K562 (cell line): ENCODE data around the gene FRG2C. TPM values are rescaled to one million over a fixed set of nuclear protein-coding genes. Genes with fewer than 3 reads are reported as not detected.
"Not testable (repeated sequence)": the region's sequence is repeated elsewhere in the genome, so short reads cannot be mapped to it uniquely, and the experiment has no call there.

Experiments
- ATAC-seq: fragments of 200-7000 bp; cut with Tn5 transposase; 3 replicates; pipeline ENCODE4 v1.9.1; 2020; ENCODE audit warnings: moderate library complexity
- BruUV-seq: library from RNA; stranded (reverse); fragments of 400-500 nt; replicated peaks from 2 replicates; lab custom pipeline; 2021; lab: Mats Ljungman, UMichigan
- CTCF ChIA-PET: fragments of 300-600 bp; formaldehyde crosslinking; extraction: SDS; loops from one replicate; lab custom pipeline; 2021; ENCODE audit warnings: low intra/inter-chr PET ratio; lab: Yijun Ruan, JAX
- POLR2A ChIA-PET: fragments of 300-600, 350-650 bp; sonication (Branson Sonifier 250); formaldehyde crosslinking; extraction: SDS; loops from one replicate; lab custom pipeline; 2021; ENCODE audit warnings: antibody characterized with exemption, inconsistent platforms; lab: Yijun Ruan, JAX
- DNase-seq, 4 experiments: peaks; one replicate each; pipeline versions ENCODE4 v3.0.0 to v3.0.0-alpha.2; 2011 to 2018; ENCODE audit warnings: low spot score in 3 of 4, mixed read lengths in 3 of 4; ENCODE audit errors: extremely low read depth in 1 of 4
- FAIRE-seq: peaks from 2 replicates; lab custom pipeline; 2011; peaks lifted over from hg19 to GRCh38; lab: Jason Lieb, UNC
- H2AFZ ChIP-seq: 2 replicates; pipeline ENCODE4 v1.6.0; 2011; ENCODE audit warnings: low read depth, low read length, control low read depth, inconsistent platforms
- H3K27ac ChIP-seq: fragments of 200-600 bp; 3 replicates; pipeline ENCODE4 v1.8.0; 2011; ENCODE audit warnings: low read depth, mild to moderate bottlenecking, control low read depth, inconsistent platforms, low read length, moderate library complexity, mixed read lengths; ENCODE audit errors: extremely low read depth
- H3K27me3 ChIP-seq, 2 experiments: fragments of 300-600 bp in 1 of 2; 2 replicates in 1 of 2; 3 replicates in 1 of 2; pipeline versions ENCODE4 v1.6.0 to v1.8.0; 2011; ENCODE audit warnings: inconsistent platforms in 2 of 2, low read length in 2 of 2, mild to moderate bottlenecking in 1 of 2, mixed read lengths in 1 of 2, moderate library complexity in 1 of 2; ENCODE audit not compliant: control insufficient read depth in 2 of 2, insufficient read depth in 2 of 2
- H3K36me3 ChIP-seq: fragments of 300-600 bp; 3 replicates; pipeline ENCODE4 v1.8.0; 2011; ENCODE audit warnings: mild to moderate bottlenecking, low read length, inconsistent platforms; ENCODE audit not compliant: control insufficient read depth, insufficient read depth
- H3K4me1 ChIP-seq, 2 experiments: fragments of 200-600 bp in 1 of 2; replicated peaks in 1 of 2; 2 replicates in 1 of 2; 3 replicates in 1 of 2; pipeline versions ENCODE4 v1.5.1 to v1.8.0; 2011; ENCODE audit warnings: inconsistent platforms in 2 of 2, low read length in 2 of 2, mild to moderate bottlenecking in 1 of 2, mixed read lengths in 1 of 2, moderate library complexity in 1 of 2; ENCODE audit not compliant: control insufficient read depth in 2 of 2, insufficient read depth in 2 of 2
- H3K4me2 ChIP-seq: 2 replicates; pipeline ENCODE4 v1.6.1; 2011; ENCODE audit warnings: low read length, control low read depth, inconsistent platforms, mixed read lengths; ENCODE audit not compliant: insufficient read depth
- H3K4me3 ChIP-seq: fragments of 200-600 bp; sonication (generic), shearing (Covaris generic); 2 replicates; pipeline ENCODE4 v1.5.1; 2016; ENCODE audit warnings: control low read depth, inconsistent platforms
- H3K79me2 ChIP-seq: fragments of 200-600 bp; 3 replicates; pipeline ENCODE4 v1.8.0; 2011; ENCODE audit warnings: low read length, inconsistent platforms; ENCODE audit not compliant: control insufficient read depth, insufficient read depth
- H3K9ac ChIP-seq, 2 experiments: 2 replicates each; pipeline versions ENCODE4 v1.6.0 to v1.6.1; 2011; ENCODE audit warnings: low read depth in 2 of 2, low read length in 2 of 2, control low read depth in 1 of 2, inconsistent platforms in 1 of 2, mild to moderate bottlenecking in 1 of 2, mixed read lengths in 1 of 2; ENCODE audit not compliant: insufficient read depth in 1 of 2
- H3K9me1 ChIP-seq: one replicate; pipeline ENCODE4 v1.6.0; 2011; ENCODE audit warnings: inconsistent platforms, mild to moderate bottlenecking, low read length, moderate library complexity; ENCODE audit not compliant: control insufficient read depth, insufficient read depth
- H3K9me3 ChIP-seq: replicated peaks from 2 replicates; pipeline ENCODE4 v1.5.1; 2011; ENCODE audit warnings: low read depth, low read length, inconsistent platforms; ENCODE audit not compliant: control insufficient read depth, insufficient read depth
- H4K20me1 ChIP-seq: replicated peaks from 2 replicates; pipeline ENCODE4 v1.6.1; 2011; ENCODE audit warnings: low read length, inconsistent platforms, mixed read lengths; ENCODE audit not compliant: control insufficient read depth, insufficient read depth
- ILF3 ChIP-seq: fragments of 450-650 bp; IDR thresholded peaks from 2 replicates; pipeline ENCODE4 v1.6.1; 2018; ENCODE audit warnings: antibody characterized with exemption, mild to moderate bottlenecking, moderate library complexity, borderline replicate concordance
- MAFF ChIP-seq: IDR thresholded peaks from 2 replicates; pipeline ENCODE4 v1.6.1; 2012; ENCODE audit warnings: low read length, improper control_type of control experiment
- MCM5 ChIP-seq: fragments of 450-650 bp; IDR thresholded peaks from 2 replicates; pipeline ENCODE4 v1.6.1; 2016; ENCODE audit warnings: low read depth
- MYBL2 ChIP-seq, 2 experiments: fragments of 450-650 bp in 1 of 2; sonication (generic) in 1 of 2; formaldehyde crosslinking in 1 of 2; IDR thresholded peaks; 2 replicates each; pipeline versions ENCODE4 v1.6.1 to v1.8.1; 2017 to 2022; ENCODE audit warnings: borderline replicate concordance in 1 of 2, inconsistent platforms in 1 of 2, low read depth in 1 of 2, mild to moderate bottlenecking in 1 of 2, missing genetic modification reagents in 1 of 2, moderate library complexity in 1 of 2
- POLR2A ChIP-seq: fragments of 450-650 bp; conservative IDR thresholded peaks from 2 replicates; pipeline ENCODE4 v1.6.1; 2016
- SIN3A ChIP-seq, 2 experiments: fragments of 150-350 bp in 1 of 2; IDR thresholded peaks; 2 replicates each; pipeline ENCODE4 v1.6.1; 2011 to 2016; ENCODE audit warnings: borderline replicate concordance in 2 of 2, low read depth in 2 of 2, low read length in 2 of 2, mild to moderate bottlenecking in 2 of 2, moderate library complexity in 2 of 2; ENCODE audit not compliant: control insufficient read depth in 1 of 2
- SMARCB1 ChIP-seq: IDR thresholded peaks from 2 replicates; pipeline ENCODE4 v1.6.1; 2011; ENCODE audit warnings: improper control_type of control experiment, low read depth; ENCODE audit not compliant: insufficient read length
- STAT5A ChIP-seq: IDR thresholded peaks from 2 replicates; pipeline ENCODE4 v1.6.1; 2012; ENCODE audit warnings: low read length, inconsistent platforms, borderline replicate concordance
- VEZF1 ChIP-seq: fragments of 200-800 bp; sonication (Bioruptor generic); IDR thresholded peaks from 2 replicates; pipeline ENCODE4 v1.6.1; 2017; ENCODE audit warnings: missing genetic modification characterization, missing compliant biosample characterization
- WHSC1 ChIP-seq: IDR thresholded peaks from one replicate; pipeline ENCODE4 v1.6.1; 2012; ENCODE audit warnings: low read length, control low read depth, inconsistent platforms
- ZBTB17 ChIP-seq: fragments of 450-650 bp; formaldehyde crosslinking; IDR thresholded peaks from 2 replicates; pipeline ENCODE4 v1.4.0; 2020; ENCODE audit warnings: mild to moderate bottlenecking
- ZNF165 ChIP-seq: fragments of 250-450 bp; sonication (Bioruptor Pico); IDR thresholded peaks from 2 replicates; pipeline ENCODE4 v1.4.0; 2020; ENCODE audit warnings: borderline replicate concordance
- WGBS: fragments of 100-300 bp; shearing (Covaris generic); methylation state at CpG from one replicate; pipeline ENCODE4 v1.1.6; 2016; ENCODE audit warnings: low coverage, mixed read lengths; ENCODE audit not compliant: insufficient coverage; ENCODE audit errors: missing lambda C conversion rate; 5-methylcytosine and 5-hydroxymethylcytosine counted together
- in situ Hi-C: fragments of 300-500 bp; cut with MboI; formaldehyde crosslinking; loops from 4 replicates; pipeline ENCODE4 v1.15.0; 2018; ENCODE audit warnings: inconsistent platforms, mixed read lengths
- intact Hi-C: fragments of 100-400 bp; cut with micrococcal nuclease; formaldehyde crosslinking; loops from 2 replicates; pipeline ENCODE4 v1.14.2; 2022
- polyA plus RNA-seq, 8 experiments: library from polyadenylated mRNA; depleted of rRNA in 4 of 8; stranded (reverse) in 5 of 8; unstranded in 3 of 8; fragments of >200 nt; fragmentation: Nextera tagmentation in 2 of 8; fragmentation: Illumina TruSeq in 1 of 8; extraction: Ambion mirVana in 2 of 8; extraction: Trizol in 1 of 8; gene quantifications; 2 replicates each; pipeline versions ENCODE4 v1.2.1 to v1.2.3, GENCODE V29; 2011 to 2014; ENCODE audit warnings: inconsistent platforms in 1 of 8, missing spikeins in 1 of 8
- total RNA-seq, 7 experiments: library from RNA; depleted of rRNA in 6 of 7; stranded (reverse); fragments of >200 nt in 6 of 7; fragmentation: Illumina TruSeq in 2 of 7; extraction: Trizol in 2 of 7; gene quantifications; 2 replicates each; pipeline versions ENCODE4 v1.2.1 to v1.2.3, GENCODE V29; 2011 to 2021; ENCODE audit warnings: low replicate concordance in 1 of 7
- TF ChIP-seq, protein P1 (sequence below): IDR thresholded peaks from 2 replicates; pipeline ENCODE4 v1.6.1; 2011; ENCODE audit not compliant: insufficient read length; ENCODE audit errors: extremely low read depth

FRG2C gene
- total and polyA plus RNA-seq, 9 of the 15 experiments (the other 6 are each of a cell fraction or from before 2014, with no cell fraction given), result 0.03 TPM; not detected in 8

GRCh38 chr3:75650191-75650590, 13.9 kb upstream of the FRG2C start:
- intact Hi-C loops, result no loop called here
- H3K36me3 ChIP-seq, result no peaks in the 10 kb centered on the region
- H3K27ac ChIP-seq, result no peak overlapping the region
- in situ Hi-C loops, result no loop called here
- H4K20me1 ChIP-seq, result no peaks in the 10 kb centered on the region
- H3K9ac ChIP-seq, result no peak overlapping the region
- WGBS, result 0% methylated on average over 3 of the region's 9 CpGs
- no peaks in the 10 kb centered on the region for H3K4me1 ChIP-seq
- FAIRE-seq (no peak), DNase-seq (no peak), ATAC-seq (no peak)
- TF ChIP-seq, protein P1, sequence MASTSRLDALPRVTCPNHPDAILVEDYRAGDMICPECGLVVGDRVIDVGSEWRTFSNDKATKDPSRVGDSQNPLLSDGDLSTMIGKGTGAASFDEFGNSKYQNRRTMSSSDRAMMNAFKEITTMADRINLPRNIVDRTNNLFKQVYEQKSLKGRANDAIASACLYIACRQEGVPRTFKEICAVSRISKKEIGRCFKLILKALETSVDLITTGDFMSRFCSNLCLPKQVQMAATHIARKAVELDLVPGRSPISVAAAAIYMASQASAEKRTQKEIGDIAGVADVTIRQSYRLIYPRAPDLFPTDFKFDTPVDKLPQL, result no peak
- TF ChIP-seq MAFF (no peak), MYBL2 (IDR thresholded peaks at IDR 0.05; ENCODE audit: low read depth) (no peak), MYBL2 (CRISPR knock-in tag; IDR thresholded peaks at IDR 0.05; ENCODE audit: borderline replicate concordance) (no peak), STAT5A (no peak), SMARCB1 (no peak), MCM5 (no peak), SIN3A (IDR thresholded peaks at IDR 0.05; ENCODE audit: borderline replicate concordance in 2 of 2, control insufficient read depth in 1 of 2, low read depth in 2 of 2, low read length in 2 of 2) (no peak), POLR2A (no peak), ZNF165 (CRISPR knock-in tag) (no peak), VEZF1 (CRISPR knock-in tag) (no peak), ILF3 (no peak), ZBTB17 (no peak), WHSC1 (no peak)
- POLR2A ChIA-PET, result no interaction called here
- no peaks in the 10 kb centered on the region for H3K79me2 ChIP-seq
- no TSS peak for BruUV-seq
- no peaks in the 10 kb centered on the region for H3K9me1 ChIP-seq
- H2AFZ ChIP-seq, result no peak overlapping the region
- H3K27me3 ChIP-seq, result no peaks in the 10 kb centered on the region
- no peak overlapping the region for H3K4me2 ChIP-seq
- H3K9me3 ChIP-seq, result no peaks in the 10 kb centered on the region
- CTCF ChIA-PET, result no interaction called here
- H3K4me3 ChIP-seq, result no peak overlapping the region

DNA sequence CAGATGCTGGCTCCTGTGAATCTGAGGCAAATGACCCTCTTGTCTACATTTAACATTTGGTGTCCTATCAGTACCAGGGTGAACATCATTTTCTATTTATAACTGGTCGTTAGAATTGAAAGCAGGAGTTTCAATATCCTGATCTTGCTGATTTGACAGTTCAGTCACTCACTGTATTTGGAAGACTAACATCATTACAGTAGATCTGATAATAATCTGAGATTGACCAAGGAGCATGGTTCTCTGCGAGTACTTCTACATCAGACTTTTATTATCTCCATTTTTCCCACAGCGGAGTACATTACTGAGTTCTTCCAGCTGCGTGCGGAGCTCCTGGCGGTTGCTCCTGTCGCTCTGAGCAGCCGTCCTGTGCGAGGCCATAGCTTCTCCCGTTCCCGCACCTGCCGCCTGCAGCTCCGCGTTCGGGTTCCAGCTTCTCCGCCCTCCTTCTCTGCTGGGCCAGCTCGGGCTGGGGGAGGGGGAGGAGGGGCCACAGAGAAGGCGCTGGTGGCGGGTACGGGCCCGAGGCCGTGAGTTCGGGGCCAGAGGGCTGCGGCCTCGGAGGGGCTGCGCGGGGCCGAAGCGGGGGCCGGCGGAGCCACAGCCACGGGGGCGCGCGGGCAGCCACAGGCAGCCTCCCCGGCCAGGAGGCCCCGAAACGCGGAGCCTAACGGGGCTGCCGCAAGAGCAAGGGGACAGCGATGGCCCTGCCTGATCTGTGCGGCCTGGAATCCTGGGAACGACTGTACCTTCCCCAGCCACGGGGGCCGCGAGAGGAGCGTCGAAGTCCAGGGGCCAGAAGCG, 8.8 kb upstream of the FRG2C start:
- WGBS, result 32% methylated on average over 5 of the region's 50 CpGs
- H4K20me1 ChIP-seq, in situ Hi-C loops, H3K9me1 ChIP-seq, H2AFZ ChIP-seq, H3K27me3 ChIP-seq, FAIRE-seq, H3K79me2 ChIP-seq, H3K9me3 ChIP-seq, H3K9ac ChIP-seq, intact Hi-C loops, H3K4me3 ChIP-seq, H3K36me3 ChIP-seq, CTCF ChIA-PET, DNase-seq, POLR2A ChIA-PET, H3K4me1 ChIP-seq, ATAC-seq, H3K4me2 ChIP-seq, BruUV-seq, H3K27ac ChIP-seq: not testable (repeated sequence)
